RKO (cell line): ENCODE measurements around the gene BNC2.

Experiments used
- DNase-seq: peaks from one replicate; pipeline ENCODE4 v3.0.0-alpha.2; 2016; ENCODE audit warnings: low spot score

The BNC2 gene

GRCh38 chr9:16671591-16672137, 198.8 kb downstream of the BNC2 start:
- DNase-seq, result peak; percentile 24

- DNase-seq, result no peak
Observed at GRCh38 chr9:16670791-16671190, 199.7 kb downstream of the BNC2 start.

GRCh38 chr9:16668734-16669295, 201.7 kb downstream of the BNC2 start:
- DNase-seq, result no peak

GRCh38 chr9:16664211-16664610, 206.3 kb downstream of the BNC2 start:
- DNase-seq, result no peak

GRCh38 chr9:16661816-16662215, 208.7 kb downstream of the BNC2 start:
- no peak for DNase-seq

GRCh38 chr9:16659096-16659495, 211.4 kb downstream of the BNC2 start:
- no peak for DNase-seq

- DNase-seq, result no peak
Observed at GRCh38 chr9:16656432-16657169, 213.9 kb downstream of the BNC2 start.

GRCh38 chr9:16654596-16655126, 215.8 kb downstream of the BNC2 start:
- no peak for DNase-seq

- no peak for DNase-seq
Observed at GRCh38 chr9:16653491-16654399, 216.7 kb downstream of the BNC2 start.

GRCh38 chr9:16652582-16652981, 217.9 kb downstream of the BNC2 start:
- DNase-seq, result no peak

- no peak for DNase-seq
Observed at GRCh38 chr9:16651446-16651964, 219.0 kb downstream of the BNC2 start.

- no peak for DNase-seq
Observed at GRCh38 chr9:16645970-16646369, 224.5 kb downstream of the BNC2 start.

- no peak for DNase-seq
Observed at GRCh38 chr9:16642421-16643109, 227.9 kb downstream of the BNC2 start.

- DNase-seq, result peak; percentile 24
Observed at GRCh38 chr9:16640649-16641048, 229.8 kb downstream of the BNC2 start.

- no peak for DNase-seq
Observed at GRCh38 chr9:16639644-16640043, 230.8 kb downstream of the BNC2 start.

- DNase-seq, result no peak
Observed at GRCh38 chr9:16637911-16638310, 232.6 kb downstream of the BNC2 start.

- DNase-seq, result no peak
Observed at GRCh38 chr9:16637218-16637617, 233.3 kb downstream of the BNC2 start.

- no peak for DNase-seq
Observed at GRCh38 chr9:16633794-16634193, 236.7 kb downstream of the BNC2 start.

- DNase-seq, result no peak
Observed at GRCh38 chr9:16628413-16628812, 242.1 kb downstream of the BNC2 start.

- DNase-seq, result no peak
Observed at GRCh38 chr9:16627967-16628366, 242.5 kb downstream of the BNC2 start.

GRCh38 chr9:16627521-16627920, 242.9 kb downstream of the BNC2 start:
- no peak for DNase-seq
